Kasumi-1 (cell line): Measurements from ENCODE around the gene MEI4.

Source experiments
- DNase-seq, 2 experiments: peaks; one replicate each; lab custom pipeline; 2025; lab: John Stamatoyannopoulos, UW

MEI4 gene

GRCh38 chr6:77965449-77965848 is 312.6 kb downstream of the MEI4 start:
- DNase-seq = no peak

GRCh38 chr6:77972334-77972733 is 319.5 kb downstream of the MEI4 start:
- DNase-seq = no peak
